Anterior cingulate cortex (tissue), 58 donors: ENCODE results near the gene CYB5R3.
"Not testable (repeated sequence)": the region's sequence is repeated elsewhere in the genome, so short reads cannot be mapped to it uniquely, and the experiment has no call there.

Experiments used
- DNase-seq, 58 donors: peaks; one replicate each; lab custom pipeline; 2025; lab: John Stamatoyannopoulos, UW

The CYB5R3 gene

DNA sequence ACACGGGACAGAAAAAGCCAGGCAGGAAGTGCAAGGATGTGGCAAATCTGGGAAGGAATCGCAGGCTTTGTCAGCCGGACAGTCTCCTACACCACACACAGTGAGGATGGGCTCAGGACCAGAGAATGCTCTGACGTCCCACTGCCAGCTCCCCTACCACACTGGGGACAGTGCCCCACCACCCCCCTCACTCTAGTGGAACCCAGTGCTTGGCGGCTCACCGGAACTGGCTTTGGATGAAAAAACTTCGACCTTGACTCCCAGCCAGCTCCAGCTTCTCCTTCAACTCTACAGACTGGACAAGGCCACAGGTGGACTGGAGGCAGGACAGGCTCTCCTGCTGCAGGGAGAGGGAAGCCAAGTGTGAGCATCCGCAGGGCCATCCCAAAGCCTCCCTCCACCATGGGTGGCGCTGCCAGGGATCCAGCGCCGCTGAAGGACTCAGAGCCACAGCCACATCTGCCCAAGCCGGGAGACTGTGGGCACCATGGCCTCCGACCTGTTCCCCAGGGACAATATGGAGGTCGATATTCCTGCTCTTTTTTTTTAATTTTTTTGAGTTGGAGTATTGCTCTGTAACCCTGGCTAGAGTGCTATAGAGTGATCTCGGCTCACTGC, 71.5 kb downstream of the CYB5R3 start:
- no peak for DNase-seq

DNA sequence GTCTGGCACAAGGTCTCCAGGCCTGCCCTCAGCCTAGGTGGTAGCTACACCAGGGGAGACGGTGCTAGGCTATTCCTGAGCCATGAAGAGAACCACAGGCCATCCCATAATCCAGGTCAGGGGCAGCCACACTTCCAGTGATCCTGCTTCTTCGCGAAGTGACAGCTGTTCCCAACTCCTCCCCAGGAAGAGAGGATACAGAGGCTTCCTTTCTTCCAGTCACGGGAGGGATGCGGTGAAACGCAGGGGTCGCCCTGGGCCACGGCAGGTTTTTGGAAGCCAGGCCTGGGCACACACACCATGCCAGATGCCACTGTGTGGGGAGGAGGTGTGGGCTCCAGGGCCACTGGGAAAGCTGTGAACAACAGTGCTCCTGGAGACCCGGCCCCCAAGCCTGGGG, 72.1 kb downstream of the CYB5R3 start:
- DNase-seq: not testable (repeated sequence)

DNA sequence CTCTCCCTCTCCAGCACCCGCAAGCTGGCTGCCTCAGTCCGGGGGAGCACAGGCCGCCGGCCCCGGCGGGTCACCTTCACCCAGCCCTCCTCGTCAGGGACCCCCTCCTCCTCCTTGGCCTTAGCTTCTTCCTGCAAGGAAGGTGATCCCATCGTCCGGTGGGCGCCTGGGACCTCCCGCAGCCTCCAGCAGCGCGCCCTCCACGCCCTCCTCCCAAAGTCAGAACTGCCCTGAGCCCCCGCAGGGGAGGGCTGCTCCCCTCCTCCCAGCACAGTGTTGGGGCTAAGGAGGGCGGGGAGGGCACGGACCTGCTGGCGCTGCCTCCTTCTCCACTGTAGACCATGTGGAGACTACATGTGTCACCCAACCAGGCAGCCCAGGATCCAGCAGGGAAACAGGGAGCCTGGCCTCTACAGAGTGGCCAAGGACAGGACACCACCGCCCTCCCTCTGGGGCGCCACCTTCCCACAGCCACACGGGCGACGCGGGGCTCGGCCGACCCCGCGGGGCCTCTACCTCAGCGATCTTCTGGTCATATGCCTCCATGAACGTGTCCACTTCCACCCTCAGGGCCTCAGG, 73.1 kb downstream of the CYB5R3 start:
- not testable (repeated sequence) for DNase-seq

DNA sequence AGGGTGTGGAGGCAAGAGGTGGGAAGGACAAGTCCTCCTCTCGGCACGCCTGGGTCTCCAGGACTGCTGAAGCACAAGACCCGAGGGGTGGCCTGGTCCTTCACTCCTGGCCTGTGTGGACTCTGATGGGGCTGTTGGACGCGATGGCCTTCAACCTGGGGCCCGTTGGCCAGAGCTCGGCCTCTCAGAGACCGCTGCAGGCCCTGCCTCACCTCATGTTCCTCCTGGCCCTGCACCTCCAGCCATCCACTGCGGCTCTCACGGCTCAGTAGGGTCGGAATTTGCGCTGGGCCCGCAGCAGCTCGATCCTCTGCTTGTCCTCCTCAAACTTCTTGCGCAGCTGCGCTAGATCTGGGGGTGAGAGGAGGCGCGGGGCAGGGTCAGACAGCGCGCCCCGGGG, 74.7 kb downstream of the CYB5R3 start:
- DNase-seq: not testable (repeated sequence)

DNA sequence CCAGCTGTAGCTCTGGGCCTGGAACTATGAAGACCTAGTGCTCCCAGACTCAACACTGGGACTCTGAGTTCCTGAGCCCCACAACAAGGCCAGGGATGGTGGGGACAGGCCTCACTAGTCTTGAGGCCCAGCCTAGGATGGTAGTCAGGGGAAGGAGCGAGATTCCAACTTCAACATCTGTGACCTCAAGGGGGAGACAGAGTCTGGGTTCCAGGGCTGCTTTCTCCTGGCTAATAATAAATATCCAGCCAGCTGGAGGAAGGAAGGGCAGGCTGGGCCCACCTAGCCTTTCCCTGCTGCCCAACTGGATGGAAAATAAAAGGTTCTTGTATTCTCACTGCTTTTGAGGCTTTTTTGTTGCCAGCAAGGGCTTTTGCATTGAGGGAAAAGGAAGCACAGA, 75.1 kb downstream of the CYB5R3 start:
- DNase-seq: not testable (repeated sequence)

- not testable (repeated sequence) for DNase-seq
Measured at GRCh38 chr22:42571068-42571467, 78.1 kb downstream of the CYB5R3 start.

DNA sequence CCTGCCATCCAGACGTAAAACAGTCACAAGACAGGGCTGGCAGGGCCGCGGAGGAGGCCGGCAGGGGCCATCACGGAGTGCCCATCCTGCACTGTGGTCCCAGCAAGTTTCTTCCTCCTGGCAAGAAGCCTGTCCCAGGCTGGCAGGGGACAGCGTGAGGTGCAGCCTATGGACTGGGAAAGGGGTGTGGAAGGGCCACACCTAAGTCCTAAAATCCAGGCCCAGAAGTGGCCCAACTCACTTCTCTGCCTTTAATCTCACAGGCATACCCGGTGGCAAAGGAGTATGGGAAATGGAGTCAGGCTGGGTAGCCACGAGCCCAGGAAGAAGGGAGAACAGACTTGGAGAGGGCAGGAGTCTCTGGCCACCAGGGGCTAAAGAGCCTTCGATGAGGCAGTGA, 78.6 kb downstream of the CYB5R3 start:
- not testable (repeated sequence) for DNase-seq

DNA sequence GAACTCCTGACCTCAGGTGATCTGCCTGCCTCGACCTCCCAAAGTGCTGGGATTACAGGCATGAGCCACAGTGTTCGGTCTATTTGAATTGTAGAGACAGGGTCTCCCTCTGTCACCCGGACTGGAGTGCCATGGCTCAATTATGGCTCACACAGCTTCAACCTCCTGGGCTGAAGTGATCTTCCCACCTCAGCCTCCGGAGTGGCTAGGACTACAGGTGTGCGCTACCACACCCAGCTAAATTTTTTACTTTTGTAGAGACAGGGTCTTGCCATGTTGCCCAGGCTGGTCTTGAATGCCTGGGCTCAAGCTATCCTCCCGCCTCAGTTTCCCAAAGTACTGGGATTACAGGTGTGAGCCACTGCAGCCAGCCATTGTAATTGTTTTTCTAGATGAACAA, 81.2 kb downstream of the CYB5R3 start:
- DNase-seq: not testable (repeated sequence)
